NCI-H146 (cell line): ENCODE data around the gene GTF2H2.
"Not testable (repeated sequence)": the region's sequence is repeated elsewhere in the genome, so short reads cannot be mapped to it uniquely, and the experiment has no call there.

ENCODE experiments used
- DNase-seq: peaks from one replicate; lab custom pipeline; 2025; lab: John Stamatoyannopoulos, UW

GTF2H2 gene

DNA sequence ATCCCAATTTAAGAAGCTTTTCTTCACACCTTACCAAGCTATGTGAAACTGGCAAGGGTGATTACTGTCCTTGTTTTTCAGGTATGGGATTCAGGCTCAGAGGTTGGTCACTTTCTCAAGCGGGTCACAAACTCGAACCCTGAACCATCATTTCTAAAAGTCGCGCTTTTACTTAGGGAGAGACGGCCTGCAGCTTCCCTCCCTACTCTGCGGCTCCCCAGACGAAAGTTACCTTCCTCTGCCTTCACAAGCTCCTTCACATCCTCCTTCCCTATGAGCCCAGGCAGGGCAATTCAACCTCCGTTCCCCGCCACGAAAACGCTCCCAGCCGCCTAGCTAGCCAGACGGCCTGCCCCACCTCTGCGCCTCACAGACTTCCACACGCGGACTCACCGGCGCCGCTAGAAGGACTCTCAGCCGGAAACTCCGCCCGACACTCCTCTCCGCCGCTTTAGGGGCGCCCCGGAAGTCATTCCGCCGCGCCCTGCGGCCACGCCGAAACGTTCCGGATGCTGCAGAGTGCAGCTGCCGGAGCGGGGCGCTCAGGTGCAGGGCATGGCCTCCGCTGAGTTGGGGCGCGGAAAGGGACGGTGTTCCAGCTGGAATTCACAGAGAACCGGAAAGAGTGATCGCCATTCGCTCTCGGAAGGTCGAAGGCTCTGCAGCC, at the start of gene GTF2H2:
Gene GTF2H2 (minus strand): TSS at position 415 of the 667 bp plus-strand sequence. CDS start 4,913 bp downstream, outside the sequence.
- DNase-seq = not testable (repeated sequence)

GRCh38 chr5:71109730-71110275, 42.3 kb upstream of the GTF2H2 start:
- not testable (repeated sequence) for DNase-seq

GRCh38 chr5:71099996-71100395, 32.5 kb upstream of the GTF2H2 start:
- DNase-seq = not testable (repeated sequence)

- DNase-seq = not testable (repeated sequence)
Observed at GRCh38 chr5:71097930-71098203, 30.4 kb upstream of the GTF2H2 start.

- DNase-seq = not testable (repeated sequence)
Observed at GRCh38 chr5:71097173-71097929, 29.9 kb upstream of the GTF2H2 start.

GRCh38 chr5:71089773-71090172, 22.3 kb upstream of the GTF2H2 start:
- DNase-seq = not testable (repeated sequence)

DNA sequence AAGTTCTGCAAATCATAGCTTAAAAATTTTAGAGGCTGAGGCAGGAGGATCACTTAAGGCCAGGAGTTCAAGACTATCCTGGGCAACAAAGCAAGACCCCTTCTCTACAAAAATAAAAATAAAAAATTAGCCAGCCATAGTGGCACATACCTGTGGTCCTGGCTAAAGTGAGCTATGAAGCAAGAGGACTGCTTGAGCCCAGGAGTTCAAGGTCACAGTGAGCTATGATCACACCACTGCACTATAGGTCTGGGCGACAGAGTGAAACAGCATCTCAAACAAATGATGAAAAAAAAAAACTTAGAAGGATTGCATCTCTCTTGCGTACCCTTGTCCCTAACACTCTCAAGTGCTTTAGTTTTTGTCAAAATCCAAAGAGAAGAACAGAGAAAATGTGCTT, 21.3 kb upstream of the GTF2H2 start:
- not testable (repeated sequence) for DNase-seq

- DNase-seq = not testable (repeated sequence)
Observed at GRCh38 chr5:71086145-71086544, 18.7 kb upstream of the GTF2H2 start.

DNA sequence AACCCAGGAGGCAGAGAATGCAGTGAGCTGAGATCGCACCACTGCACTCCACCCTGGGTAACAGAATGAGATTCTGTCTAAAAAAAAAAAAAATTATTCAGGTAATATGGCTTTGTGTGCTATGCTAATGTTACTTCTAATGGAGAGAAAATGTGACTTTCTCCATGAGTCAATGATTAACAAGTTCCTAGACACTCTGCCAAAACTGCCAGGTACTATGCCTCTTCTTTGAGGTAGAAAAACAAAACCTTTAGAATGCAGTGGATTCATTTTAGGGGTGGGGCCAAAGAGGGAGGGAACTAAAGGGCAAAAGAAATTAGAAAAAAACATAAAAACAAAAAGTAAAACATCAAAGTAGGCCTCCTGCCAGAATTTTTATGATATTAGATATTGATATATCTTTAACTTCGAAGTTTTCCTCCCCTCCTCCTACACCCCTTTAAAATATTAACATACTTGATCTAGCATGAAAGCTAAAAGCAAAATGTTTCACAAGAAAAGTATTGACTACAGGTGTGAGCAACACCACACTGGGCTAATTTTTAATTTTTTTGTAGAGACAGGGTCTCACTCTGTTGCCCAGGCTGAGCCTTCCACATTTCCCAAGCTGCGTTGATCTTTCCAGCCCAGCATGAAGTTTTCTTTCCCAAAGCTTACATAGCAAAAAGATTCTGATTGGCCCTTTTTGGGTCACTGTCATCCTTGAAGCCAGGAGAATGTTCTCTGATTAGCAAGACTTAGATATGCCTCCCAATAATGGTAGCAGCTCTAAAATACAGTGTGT, 17.0 kb upstream of the GTF2H2 start:
- not testable (repeated sequence) for DNase-seq

DNA sequence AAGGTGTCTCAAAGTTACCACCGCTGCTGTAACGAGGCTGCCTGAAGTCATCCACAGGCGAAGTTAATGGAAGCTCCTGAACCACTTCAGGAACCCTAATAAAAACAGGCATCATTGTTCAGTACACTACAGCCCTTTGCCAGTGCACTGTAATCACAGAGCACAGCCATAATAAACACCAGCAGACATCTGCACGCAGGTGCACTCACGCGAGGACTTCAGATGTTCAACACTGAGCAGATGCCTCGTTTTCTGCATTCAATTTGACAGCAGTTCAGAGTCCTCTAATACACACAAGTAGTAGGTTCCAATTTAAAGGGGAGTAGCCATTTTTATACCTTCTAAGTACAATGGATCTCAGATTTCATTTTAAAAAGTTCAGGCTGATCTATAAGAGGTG, 15.4 kb upstream of the GTF2H2 start:
- not testable (repeated sequence) for DNase-seq

- not testable (repeated sequence) for DNase-seq
Observed at GRCh38 chr5:71082340-71082739, 14.9 kb upstream of the GTF2H2 start.

DNA sequence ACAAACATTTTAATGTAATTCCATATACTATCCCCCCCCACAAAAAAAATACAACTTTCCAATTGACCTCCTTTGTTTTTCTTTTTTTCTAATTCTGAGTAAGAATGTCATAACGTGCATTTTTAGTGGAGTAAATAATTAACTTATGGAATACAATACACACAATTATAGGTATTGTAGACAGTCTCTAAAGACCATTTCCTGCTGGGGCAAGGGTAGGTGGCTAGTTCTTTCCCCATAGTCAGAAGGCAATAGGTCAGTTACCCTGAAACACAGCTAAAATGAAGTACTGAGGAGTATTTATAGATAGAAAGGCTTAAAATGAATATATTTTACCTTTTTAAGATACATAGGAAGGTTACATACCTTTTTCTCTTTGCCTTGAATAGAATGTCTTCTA, 6.2 kb downstream of the GTF2H2 start:
- DNase-seq = not testable (repeated sequence)

DNA sequence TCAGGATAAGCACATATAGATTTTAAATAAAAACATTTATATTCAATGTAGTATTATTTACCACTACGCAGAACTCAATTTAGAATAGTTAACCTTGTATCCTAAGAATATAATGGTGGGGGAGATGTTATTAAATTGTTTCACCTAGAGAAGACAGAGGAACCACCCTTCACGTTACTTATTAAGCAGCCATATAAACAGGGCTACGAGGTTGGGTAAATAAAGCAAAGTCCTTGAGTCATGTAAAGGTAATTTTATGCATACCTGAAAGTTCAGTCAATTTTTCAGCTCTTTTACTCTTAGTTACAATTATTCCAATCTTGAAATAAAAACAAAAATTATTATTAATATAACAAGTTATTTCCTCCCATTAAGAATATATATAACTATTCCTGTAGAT, 8.1 kb downstream of the GTF2H2 start:
- DNase-seq = not testable (repeated sequence)

- DNase-seq = not testable (repeated sequence)
Observed at GRCh38 chr5:71044808-71045207, 22.7 kb downstream of the GTF2H2 start.

- DNase-seq = not testable (repeated sequence)
Observed at GRCh38 chr5:71044128-71044527, 23.3 kb downstream of the GTF2H2 start.

- not testable (repeated sequence) for DNase-seq
Observed at GRCh38 chr5:71031046-71031776, 36.3 kb downstream of the GTF2H2 start.

DNA sequence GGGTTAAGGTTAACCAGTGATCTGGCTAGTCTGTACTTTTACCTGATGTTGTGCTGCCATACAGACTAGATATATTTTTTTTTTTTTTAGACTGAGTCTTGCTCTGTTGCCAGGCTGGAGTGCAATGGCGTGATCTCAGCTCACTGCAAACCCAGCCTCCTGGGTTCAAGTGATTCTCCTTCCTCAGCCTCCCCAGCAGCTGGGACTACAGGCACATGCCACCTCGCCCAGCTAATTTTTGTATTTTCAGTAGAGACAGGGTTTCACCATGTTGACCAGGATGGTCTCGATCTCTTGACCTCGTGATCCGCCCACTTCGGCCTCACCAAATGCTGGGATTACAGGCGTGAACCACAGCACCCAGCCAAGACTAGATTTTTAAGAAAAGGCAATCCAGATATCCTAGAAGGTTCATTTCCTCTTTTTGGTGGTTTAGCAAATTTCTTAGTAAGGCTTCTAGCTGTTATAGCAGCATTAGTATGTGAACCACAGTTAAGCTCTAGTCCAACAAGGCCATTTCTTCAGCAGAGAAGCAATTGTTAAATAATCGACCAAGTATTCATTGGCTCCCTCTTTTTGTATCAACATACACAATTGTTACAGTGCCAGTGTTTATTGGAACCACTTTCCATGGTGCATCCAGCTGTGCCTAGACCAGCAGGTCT, 42.1 kb downstream of the GTF2H2 start, which contains the start of gene NAIP:
Gene NAIP (minus strand): TSS at position 51 of the 665 bp plus-strand sequence. CDS start 12,424 bp downstream, outside the sequence.
- DNase-seq = not testable (repeated sequence)

- DNase-seq = not testable (repeated sequence)
Observed at GRCh38 chr5:71020643-71021042, 46.8 kb downstream of the GTF2H2 start.

DNA sequence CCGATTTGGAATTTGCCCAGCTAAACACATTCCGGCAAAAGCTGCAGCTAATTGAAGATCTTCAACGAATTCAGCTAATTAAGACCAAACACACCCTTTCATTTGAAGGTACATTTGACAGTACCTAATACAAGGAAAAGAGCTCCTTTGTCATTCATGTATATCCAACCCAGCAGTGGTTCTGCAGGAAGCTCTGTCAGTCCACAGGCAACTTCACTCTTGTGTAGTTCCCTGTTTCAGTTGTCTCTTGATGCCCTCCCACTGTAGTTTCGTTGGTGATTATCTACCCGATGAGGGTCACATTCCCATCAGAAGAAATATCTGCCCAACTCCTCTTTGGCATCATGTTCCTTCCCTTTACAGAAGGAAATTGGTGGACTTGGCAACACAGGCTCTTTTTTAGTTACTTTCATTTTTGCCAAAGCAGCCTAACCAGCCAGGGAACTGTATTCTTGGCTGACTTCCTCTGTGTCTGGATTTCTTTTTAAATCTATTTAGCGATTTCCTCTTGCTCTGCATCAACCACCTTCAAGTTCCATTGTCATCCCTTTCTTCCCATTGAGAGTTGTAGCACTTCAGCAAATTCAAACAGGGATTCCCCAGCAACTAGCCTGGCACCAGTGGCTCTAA, 49.0 kb downstream of the GTF2H2 start:
- not testable (repeated sequence) for DNase-seq

- no peak for DNase-seq
Observed at GRCh38 chr5:71014176-71014575, 53.3 kb downstream of the GTF2H2 start.
